HepG2 (cell line): ENCODE results near the gene SLC17A9. TPM values are rescaled to one million over a fixed set of nuclear protein-coding genes. Genes with fewer than 3 reads are reported as not detected.

Source experiments
- AGO2 ChIP-seq: fragments of 200-400 bp; formaldehyde crosslinking; optimal IDR thresholded peaks from 2 replicates; pipeline ENCODE3; 2017; ENCODE audit warnings: mild to moderate bottlenecking, low read depth, low read length, moderate library complexity
- ARID4A ChIP-seq: sonication (generic); formaldehyde crosslinking; IDR thresholded peaks from 2 replicates; pipeline ENCODE4 v1.5.0; 2020; ENCODE audit warnings: mild to moderate bottlenecking, missing genetic modification reagents, borderline replicate concordance
- HNRNPLL ChIP-seq: fragments of 200-400 bp; formaldehyde crosslinking; IDR thresholded peaks from 2 replicates; pipeline ENCODE4 v1.6.1; 2017; ENCODE audit warnings: mild to moderate bottlenecking, low read depth, low read length; ENCODE audit not compliant: poor library complexity, severe bottlenecking
- NRL ChIP-seq: sonication (generic); formaldehyde crosslinking; IDR thresholded peaks from 2 replicates; pipeline ENCODE4 v1.5.0; 2020; ENCODE audit warnings: missing genetic modification reagents, mild to moderate bottlenecking, moderate library complexity, borderline replicate concordance
- RXRA ChIP-seq: sonication (generic); formaldehyde crosslinking; IDR thresholded peaks from 2 replicates; pipeline ENCODE4 v1.5.1; 2020; ENCODE audit warnings: missing genetic modification reagents
- TFE3 ChIP-seq: IDR thresholded peaks from 2 replicates; pipeline ENCODE4 v1.6.1; 2016
- ZNF225 ChIP-seq: sonication (generic); formaldehyde crosslinking; IDR thresholded peaks from 2 replicates; pipeline ENCODE4 v1.4.0; 2020; ENCODE audit warnings: mild to moderate bottlenecking, missing genetic modification reagents
- ZNF687 ChIP-seq: sonication (generic); formaldehyde crosslinking; IDR thresholded peaks from 2 replicates; pipeline ENCODE4 v1.5.1; 2020; ENCODE audit warnings: mild to moderate bottlenecking, missing genetic modification reagents, moderate library complexity
- polyA plus RNA-seq, 8 experiments: library from polyadenylated mRNA; depleted of rRNA in 3 of 8; stranded (reverse) in 7 of 8; unstranded in 1 of 8; fragments of >200 nt; fragmentation: Illumina TruSeq in 4 of 8; extraction: Trizol in 4 of 8; gene quantifications; 2 replicates each; pipeline versions ENCODE4 v1.2.1 to v1.2.3, GENCODE V29; 2011 to 2016; ENCODE audit warnings: low read depth in 4 of 8, missing spikeins in 1 of 8, mixed read lengths in 1 of 8; ENCODE audit not compliant: insufficient read depth in 1 of 8
- total RNA-seq, 5 experiments: library from RNA; depleted of rRNA; stranded (reverse); fragments of >200 nt; fragmentation: Illumina TruSeq; extraction: Trizol; gene quantifications; 2 replicates each; pipeline ENCODE4 v1.2.3, GENCODE V29; 2016; ENCODE audit warnings: low read depth in 1 of 5

Gene SLC17A9
- total and polyA plus RNA-seq, 2 of the 13 experiments (the other 11 are each of a cell fraction or from before 2014, with no cell fraction given): 110 to 191 TPM

- TF ChIP-seq ARID4A (peak; percentile 17; the same call in 1 of the 2 replicates), TFE3 (no peak), HNRNPLL (peak; percentile 12), ZNF225 (0 out of 2 replicates have a peak, but pooled peaks have one; percentile 50), NRL (CRISPR knock-in tag) (peak; percentile 75), AGO2 (peak; percentile 95), ZNF687 (CRISPR knock-in tag) (peak; percentile 45; the same call in 1 of the 2 replicates), RXRA (CRISPR knock-in tag) (0 out of 2 replicates have a peak, but pooled peaks have one; percentile 15)
Measured at GRCh38 chr20:62945771-62946339, 6.7 kb upstream of the SLC17A9 start (continued).
